Astrocyte (in vitro differentiated cells and primary cell): ENCODE measurements around the gene RIPOR3.

ENCODE experiments used
- CTCF ChIP-seq: IDR thresholded peaks from 2 replicates; pipeline ENCODE4 v1.5.1; 2011; ENCODE audit warnings: low read depth, mild to moderate bottlenecking, inconsistent platforms, low read length, moderate library complexity; ENCODE audit not compliant: insufficient read depth
- EZH2 ChIP-seq: IDR thresholded peaks from 2 replicates; pipeline ENCODE4 v1.6.1; 2012; ENCODE audit warnings: mild to moderate bottlenecking, low read length, inconsistent platforms; ENCODE audit not compliant: insufficient read depth

- TF ChIP-seq CTCF = no peak
- no peak for TF ChIP-seq EZH2
Measured at GRCh38 chr20:50717974-50718761, 26.8 kb upstream of the RIPOR3 start.
